Mucosa of rectum (tissue), 2 donors: ENCODE data around the gene ZNF496.

Experiments used
- H3K27ac ChIP-seq, 2 donors: one replicate each; pipeline ENCODE4 v1.7.0; 2013; ENCODE audit warnings: inconsistent platforms in 2 of 2, low read depth in 2 of 2, low read length in 2 of 2
- H3K27me3 ChIP-seq, 2 donors: one replicate each; pipeline ENCODE4 v1.7.0; 2013; ENCODE audit warnings: low read length in 2 of 2; ENCODE audit not compliant: control insufficient read depth in 2 of 2, insufficient read depth in 2 of 2
- H3K36me3 ChIP-seq, 2 donors: one replicate each; pipeline ENCODE4 v1.7.0; 2013; ENCODE audit warnings: low read length in 2 of 2; ENCODE audit not compliant: control insufficient read depth in 2 of 2, insufficient read depth in 2 of 2
- H3K4me1 ChIP-seq, 2 donors: one replicate each; pipeline ENCODE4 v1.7.0; 2013; ENCODE audit warnings: low read length in 2 of 2, mild to moderate bottlenecking in 1 of 2; ENCODE audit not compliant: control insufficient read depth in 2 of 2, insufficient read depth in 2 of 2
- H3K4me3 ChIP-seq, 2 donors: one replicate each; pipeline ENCODE4 v1.7.0; 2013; ENCODE audit warnings: low read length in 2 of 2
- H3K9ac ChIP-seq, 2 donors: one replicate each; pipeline ENCODE4 v1.7.0; 2013; ENCODE audit warnings: low read length in 2 of 2, low read depth in 1 of 2, mild to moderate bottlenecking in 1 of 2
- H3K9me3 ChIP-seq, 2 donors: one replicate each; pipeline ENCODE4 v1.7.0; 2013; ENCODE audit warnings: low read length in 2 of 2; ENCODE audit not compliant: control insufficient read depth in 2 of 2
- donor health status: healthy.
- donor health status: Normal muscosa, but diverticular disease.

Gene ZNF496

GRCh38 chr1:247338723-247339275 is 7.1 kb upstream of the ZNF496 start:
- Histone ChIP-seq H3K27me3 (no peaks in the 10 kb centered on the region), H3K36me3 (no peaks in the 10 kb centered on the region), H3K27ac (no peak overlapping the region), H3K9me3 (no peaks in the 10 kb centered on the region), H3K9ac (no peak overlapping the region), H3K4me3 (no peak overlapping the region), H3K4me1 (no peaks in the 10 kb centered on the region)

DNA sequence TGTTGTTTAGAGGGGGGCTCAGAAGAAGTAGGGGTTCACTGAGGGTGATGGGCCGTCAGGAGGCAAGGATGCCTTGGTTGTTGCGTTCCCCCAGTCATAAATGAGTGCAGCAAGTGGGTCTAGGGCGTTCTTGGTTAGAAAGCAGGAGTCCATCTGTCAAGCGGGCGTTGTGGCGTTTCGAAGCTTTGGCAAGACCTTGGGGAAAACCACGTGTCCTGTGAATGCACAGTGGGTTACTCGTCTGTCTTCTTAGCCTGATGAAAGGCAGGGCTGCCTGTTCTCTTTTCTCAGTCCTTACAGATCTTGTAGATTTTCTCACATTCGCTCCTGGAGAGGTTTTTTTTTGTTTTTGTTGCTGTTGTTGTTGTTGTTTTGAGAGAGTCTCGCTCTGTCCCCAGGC is 6.3 kb upstream of the ZNF496 start:
- H3K4me3 ChIP-seq, result no peak overlapping the region
- H3K9ac ChIP-seq, result no peak overlapping the region
- peaks cover 0 to under 1% of the 10 kb centered on the region in 2 donors for H3K4me1 ChIP-seq
- no peak overlapping the region for H3K27ac ChIP-seq
- H3K27me3 ChIP-seq, result no peaks in the 10 kb centered on the region
- H3K9me3 ChIP-seq, result no peaks in the 10 kb centered on the region
- no peaks in the 10 kb centered on the region for H3K36me3 ChIP-seq

DNA sequence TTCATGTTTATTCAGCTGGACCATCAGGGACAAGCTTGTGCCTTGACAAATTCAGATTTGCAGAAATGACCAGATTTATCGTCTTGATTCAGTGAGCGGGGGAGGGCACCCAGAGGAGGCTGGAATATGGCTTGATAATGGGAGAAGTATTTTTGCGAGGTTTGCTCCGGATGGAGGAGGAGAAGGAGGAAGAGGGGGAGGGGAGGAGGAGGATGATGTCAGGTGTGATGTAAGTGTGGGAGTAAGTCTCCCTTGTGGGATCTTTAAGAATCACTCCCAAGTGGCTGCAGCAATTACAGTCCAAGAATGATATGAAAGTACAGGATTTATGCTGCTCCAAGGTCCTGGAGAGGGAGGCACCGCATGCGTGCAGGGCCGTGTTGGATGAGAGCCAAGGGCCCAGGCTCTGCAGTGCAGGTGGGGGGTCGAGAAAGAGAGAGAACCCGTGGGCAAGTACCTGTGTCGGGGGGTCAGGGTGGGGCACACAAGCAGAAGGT is 5.6 kb upstream of the ZNF496 start:
- Histone ChIP-seq H3K9me3 (no peaks in the 10 kb centered on the region), H3K4me3 (no peak overlapping the region), H3K36me3 (no peaks in the 10 kb centered on the region), H3K27ac (no peak overlapping the region), H3K27me3 (no peaks in the 10 kb centered on the region), H3K9ac (no peak overlapping the region), H3K4me1 (peaks cover 5 to 7% of the 10 kb centered on the region in 2 donors)

GRCh38 chr1:247336390-247336789 is 4.7 kb upstream of the ZNF496 start:
- no peaks in the 10 kb centered on the region for H3K27me3 ChIP-seq
- no peak overlapping the region for H3K4me3 ChIP-seq
- no peaks in the 10 kb centered on the region for H3K9me3 ChIP-seq
- peaks cover 6 to 8% of the 10 kb centered on the region in 2 donors for H3K4me1 ChIP-seq
- H3K27ac ChIP-seq, result no peak overlapping the region
- H3K9ac ChIP-seq, result no peak overlapping the region
- H3K36me3 ChIP-seq, result no peaks in the 10 kb centered on the region

GRCh38 chr1:247335882-247336281 is 4.2 kb upstream of the ZNF496 start:
- Histone ChIP-seq H3K4me1 (peaks cover 6 to 9% of the 10 kb centered on the region in 2 donors), H3K9ac (no peak overlapping the region), H3K27ac (no peak overlapping the region), H3K27me3 (no peaks in the 10 kb centered on the region), H3K36me3 (no peaks in the 10 kb centered on the region), H3K4me3 (no peak overlapping the region), H3K9me3 (no peaks in the 10 kb centered on the region)

GRCh38 chr1:247334378-247335133 is 2.9 kb upstream of the ZNF496 start:
- Histone ChIP-seq H3K4me1 (peaks cover 14 to 16% of the 10 kb centered on the region in 2 donors), H3K9ac (no peak overlapping the region), H3K36me3 (no peaks in the 10 kb centered on the region), H3K27me3 (no peaks in the 10 kb centered on the region), H3K4me3 (no peak overlapping the region), H3K27ac (no peak overlapping the region), H3K9me3 (no peaks in the 10 kb centered on the region)

DNA sequence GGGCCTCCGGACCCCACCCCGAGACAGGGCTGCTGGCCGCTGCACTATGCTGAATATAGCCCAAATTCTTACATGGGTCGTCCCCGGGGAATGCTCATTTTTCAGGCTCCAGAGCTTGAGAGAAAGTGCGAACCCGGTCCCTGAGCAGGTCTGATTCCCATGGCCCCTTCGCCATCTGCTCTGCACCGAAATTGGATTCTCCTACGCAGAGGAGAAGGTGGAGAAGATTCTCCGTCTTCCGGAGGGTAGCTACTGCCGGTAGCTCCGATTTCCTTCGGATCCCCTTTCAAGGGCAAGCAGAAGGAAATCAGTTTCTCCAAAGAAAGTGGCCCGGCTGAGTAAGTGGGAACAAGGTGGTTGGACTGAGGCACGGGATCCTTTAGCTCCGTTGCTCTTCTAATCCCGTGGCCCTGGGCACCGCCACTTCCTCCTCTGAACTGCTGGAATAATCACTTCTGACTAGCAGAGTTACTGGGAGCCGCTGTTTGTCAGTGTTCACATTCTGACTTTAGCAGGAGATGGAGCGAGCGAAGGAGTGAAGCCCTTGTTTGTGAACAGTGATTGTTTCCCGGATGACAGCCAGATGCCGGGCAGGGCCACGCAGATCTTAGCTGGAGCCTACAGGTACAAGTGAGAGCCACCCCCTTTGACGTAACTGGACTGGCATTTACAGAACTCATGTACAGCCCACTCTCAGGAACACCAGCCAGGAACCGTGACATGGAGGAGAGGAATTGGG is 1.1 kb upstream of the ZNF496 start:
- Histone ChIP-seq H3K9ac (peak overlapping the region; percentile 63 to 88), H3K27ac (peak overlapping the region; percentile 26 to 56), H3K36me3 (peaks cover 9 to 11% of the 10 kb centered on the region in 2 donors), H3K4me3 (peak overlapping the region; percentile 81 to 91), H3K27me3 (no peaks in the 10 kb centered on the region), H3K9me3 (no peaks in the 10 kb centered on the region), H3K4me1 (peaks cover 14 to 16% of the 10 kb centered on the region in 2 donors)

GRCh38 chr1:247332215-247332622 is 552 bp upstream of the ZNF496 start:
- H3K4me3 ChIP-seq, result peak overlapping the region; percentile 81 to 91
- H3K27me3 ChIP-seq, result no peaks in the 10 kb centered on the region
- peaks cover 9 to 11% of the 10 kb centered on the region in 2 donors for H3K36me3 ChIP-seq
- peaks cover 14 to 16% of the 10 kb centered on the region in 2 donors for H3K4me1 ChIP-seq
- peak overlapping the region; percentile 63 to 88 for H3K9ac ChIP-seq
- no peaks in the 10 kb centered on the region for H3K9me3 ChIP-seq
- peak overlapping the region; percentile 26 to 56 for H3K27ac ChIP-seq

DNA sequence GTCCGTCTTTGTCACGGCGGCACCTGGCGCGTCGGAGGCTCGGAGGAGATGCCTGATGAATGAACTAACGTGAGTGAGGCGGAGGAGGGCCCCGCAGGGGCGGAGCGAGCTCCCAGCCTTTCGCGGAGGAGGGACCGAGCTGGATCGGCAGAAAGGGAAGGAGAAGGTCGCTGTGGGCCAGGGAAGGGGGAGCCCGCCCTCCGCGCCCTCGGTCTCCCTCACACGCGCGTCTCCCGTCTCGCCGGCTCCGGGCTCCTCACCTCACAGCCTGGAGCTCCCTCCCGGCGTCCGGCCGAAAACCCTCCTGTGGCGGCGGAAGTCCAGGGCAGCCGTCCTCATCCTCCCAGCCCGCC is 519 bp downstream of the ZNF496 start:
- H3K9me3 ChIP-seq, result no peaks in the 10 kb centered on the region
- peak overlapping the region; percentile 76 to 81 for H3K27ac ChIP-seq
- H3K27me3 ChIP-seq, result no peaks in the 10 kb centered on the region
- peak overlapping the region; percentile 81 to 91 for H3K4me3 ChIP-seq
- H3K36me3 ChIP-seq, result peaks cover 10 to 15% of the 10 kb centered on the region in 2 donors
- H3K9ac ChIP-seq, result peak overlapping the region; percentile 72 to 88
- H3K4me1 ChIP-seq, result peaks cover 14 to 16% of the 10 kb centered on the region in 2 donors
